Measurements from ENCODE around the gene IGFBP4.
A peak's percentile ranks its signal among the peaks of the same experiment; 100 is the strongest.

The IGFBP4 gene

DNA sequence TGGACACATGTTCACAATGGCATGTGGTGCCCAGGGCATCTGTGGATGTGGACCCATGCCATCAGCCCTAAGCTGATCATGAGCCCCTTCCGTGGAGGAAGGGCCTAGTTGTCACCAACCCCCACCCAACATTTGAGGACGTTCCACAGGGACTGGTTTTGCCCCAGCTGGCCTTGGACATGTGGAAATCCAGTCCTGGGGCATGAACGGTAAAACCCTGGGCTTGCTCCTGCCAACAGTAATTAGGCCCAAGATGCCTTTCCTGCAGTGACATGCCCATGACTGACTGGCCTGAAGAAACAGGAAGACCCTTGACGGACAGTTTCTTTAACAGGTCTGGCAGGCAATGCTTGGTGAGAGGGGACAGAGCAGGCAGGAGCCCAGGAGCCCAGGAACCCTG lies 50.4 kb downstream of the IGFBP4 start:
- no peak for DNase-seq

DNA sequence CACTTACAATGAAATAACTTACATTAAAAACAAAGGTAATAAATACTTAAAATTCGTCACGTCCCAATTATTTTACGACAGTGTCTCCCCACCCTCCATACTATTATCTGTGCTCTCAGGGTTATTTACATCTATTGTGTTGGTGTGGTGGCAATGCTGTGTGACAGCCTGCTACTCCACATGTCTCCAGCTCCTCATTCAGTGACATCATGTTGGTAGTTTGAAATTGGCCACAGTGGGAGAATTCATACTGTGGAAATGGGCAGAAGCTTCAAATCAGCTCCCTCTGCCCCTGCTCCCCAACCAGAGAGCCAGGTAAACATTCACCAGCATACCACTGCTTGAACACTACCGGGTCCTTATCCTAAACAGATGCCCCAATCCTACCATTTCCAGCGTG lies 51.9 kb downstream of the IGFBP4 start:
- no peak for DNase-seq

DNA sequence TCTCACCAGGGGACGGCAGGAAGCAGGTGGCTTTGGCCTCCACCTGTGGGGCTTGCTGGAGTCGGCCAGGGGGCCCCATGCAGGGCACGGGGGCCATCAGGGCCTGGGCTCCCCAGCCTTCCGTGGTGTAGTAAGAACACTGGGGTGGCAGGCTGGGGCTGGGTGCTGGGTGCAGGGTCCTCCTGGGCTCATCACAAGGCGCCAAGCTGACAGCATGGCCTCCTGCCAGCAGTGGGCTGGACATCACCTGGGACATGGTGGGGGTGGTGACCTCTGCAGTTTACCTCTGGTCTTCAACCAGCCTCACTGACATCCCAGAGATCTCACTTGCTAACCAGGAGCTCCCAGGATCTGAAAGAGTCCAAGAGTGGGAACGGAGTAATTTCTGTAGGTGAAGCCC lies 52.9 kb downstream of the IGFBP4 start:
- DNase-seq = no peak

DNA sequence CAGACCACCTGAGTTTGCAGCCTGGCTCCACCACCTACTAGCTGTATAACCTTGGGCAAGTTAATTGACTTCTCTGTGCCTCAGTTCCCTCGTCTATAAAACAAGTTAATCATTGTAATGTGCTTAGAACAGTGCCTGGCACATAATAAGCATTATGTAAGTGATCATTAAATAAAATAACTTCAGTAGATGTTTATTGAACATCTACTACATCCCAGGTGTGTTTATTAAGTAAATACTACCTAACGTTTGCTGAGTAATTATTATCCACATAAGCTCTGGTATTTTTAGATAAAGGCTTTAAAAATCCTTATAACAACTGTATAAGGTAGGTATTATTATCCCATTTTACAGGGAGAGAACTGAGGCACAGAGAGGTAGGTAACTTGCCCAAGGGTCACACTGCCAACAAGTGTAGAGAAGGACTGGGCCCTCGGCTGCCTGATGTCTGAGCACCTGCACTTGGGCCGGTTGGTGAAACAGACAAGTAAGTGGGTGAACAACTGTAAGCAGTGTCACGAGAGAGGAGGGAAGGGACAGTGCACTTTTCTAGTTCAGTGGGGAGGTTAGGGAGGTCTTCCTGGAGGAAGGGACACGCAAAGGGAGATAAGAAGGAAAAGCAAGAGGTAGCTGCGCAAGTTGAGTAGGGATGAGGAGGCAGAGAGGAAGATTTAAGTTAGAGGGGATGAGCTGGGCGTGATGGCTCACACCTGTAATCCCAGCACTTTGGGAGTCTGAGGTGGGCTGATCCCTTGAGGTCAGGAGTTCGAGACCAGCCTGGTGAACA lies 53.6 kb downstream of the IGFBP4 start:
- DNase-seq = no peak

DNA sequence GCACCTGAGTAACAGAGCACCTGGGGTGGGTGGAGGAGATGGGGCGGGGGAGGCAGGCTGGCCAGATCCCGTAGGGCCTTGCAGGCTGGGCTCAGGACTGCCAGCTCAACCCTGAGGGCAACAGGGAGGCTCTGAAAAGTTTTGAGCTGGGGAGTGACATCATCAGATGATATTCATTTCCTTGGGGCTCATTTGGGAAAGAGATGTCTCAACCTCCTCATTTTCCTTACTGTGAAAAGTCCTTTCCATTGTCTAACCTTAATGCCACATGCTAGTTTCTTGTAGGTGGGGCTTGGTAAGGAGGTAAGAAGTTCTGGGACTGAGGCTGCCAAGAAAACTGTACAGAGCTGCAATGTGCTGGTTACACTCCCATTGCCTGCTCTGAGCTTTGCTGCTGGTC lies 54.4 kb downstream of the IGFBP4 start:
- no peak for DNase-seq

DNA sequence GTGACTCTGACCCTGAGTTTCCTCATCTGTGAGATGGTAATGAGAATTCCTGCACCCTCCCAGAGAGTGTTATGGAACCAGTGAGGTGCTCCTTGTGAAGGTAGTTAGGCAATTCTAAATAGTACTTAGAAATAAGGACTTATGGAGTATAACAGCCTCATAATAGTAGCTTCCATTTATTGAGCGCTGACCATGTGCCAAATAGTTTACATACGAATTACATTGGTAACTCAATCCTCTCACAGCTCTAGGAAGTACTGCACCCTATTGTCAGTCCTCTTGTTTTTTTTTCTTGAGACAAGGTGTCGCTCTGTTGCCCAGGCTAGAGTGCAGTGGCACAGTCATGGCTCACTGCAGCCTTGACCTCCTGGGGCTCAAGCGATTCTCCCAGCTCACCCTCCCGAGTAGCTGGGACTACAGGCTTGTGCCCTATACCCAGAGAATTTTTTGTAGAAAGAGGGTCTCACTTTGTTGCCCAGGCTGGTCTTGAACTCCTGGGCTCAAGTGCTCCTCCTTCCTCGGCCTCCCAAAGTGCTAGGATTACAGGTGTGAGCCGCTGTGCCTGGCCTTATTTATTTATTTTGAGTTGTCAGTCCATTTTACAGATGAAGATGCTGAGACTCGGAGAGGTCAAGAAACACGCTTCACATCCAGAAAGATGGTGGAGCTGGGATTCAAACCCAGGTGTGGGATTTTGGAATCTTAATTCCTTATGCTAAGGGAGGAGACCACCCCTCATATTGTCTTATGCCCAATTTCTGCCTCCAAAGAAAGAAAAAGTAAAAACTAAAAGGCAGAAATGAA lies 55.2 kb downstream of the IGFBP4 start:
- DNase-seq = peak; percentile 31

DNA sequence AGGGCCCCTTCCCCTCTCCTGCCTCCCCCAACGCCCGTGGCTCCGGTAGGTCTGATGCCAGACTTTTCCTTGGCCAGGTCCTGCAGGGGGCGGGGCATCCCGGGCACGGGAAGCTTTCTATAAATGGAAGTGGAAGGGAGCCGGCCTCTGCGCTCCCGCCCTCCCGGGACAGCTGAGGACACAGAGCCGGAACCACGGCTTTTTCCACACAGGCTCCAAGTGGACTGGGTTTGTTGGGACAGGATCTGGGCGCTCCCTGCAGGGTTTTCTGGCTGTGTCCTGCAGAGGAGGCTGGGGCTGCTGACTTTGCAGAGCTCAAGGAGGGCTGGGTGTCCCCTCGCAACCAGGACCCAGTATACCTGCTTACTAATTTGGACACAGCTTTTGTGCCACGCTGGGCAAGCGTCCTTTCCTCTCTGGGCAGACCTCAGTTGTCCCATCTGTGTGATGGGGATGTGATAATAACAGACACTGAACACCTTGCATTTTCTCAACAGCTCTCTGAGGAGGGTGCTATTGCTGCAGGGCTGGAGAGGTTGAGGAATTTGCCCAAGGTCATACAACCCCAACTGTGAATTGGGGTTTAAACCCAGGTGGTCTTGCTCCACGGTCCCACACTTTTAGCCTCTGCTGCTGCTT lies 56.4 kb downstream of the IGFBP4 start:
- peak; percentile 65 for DNase-seq

DNA sequence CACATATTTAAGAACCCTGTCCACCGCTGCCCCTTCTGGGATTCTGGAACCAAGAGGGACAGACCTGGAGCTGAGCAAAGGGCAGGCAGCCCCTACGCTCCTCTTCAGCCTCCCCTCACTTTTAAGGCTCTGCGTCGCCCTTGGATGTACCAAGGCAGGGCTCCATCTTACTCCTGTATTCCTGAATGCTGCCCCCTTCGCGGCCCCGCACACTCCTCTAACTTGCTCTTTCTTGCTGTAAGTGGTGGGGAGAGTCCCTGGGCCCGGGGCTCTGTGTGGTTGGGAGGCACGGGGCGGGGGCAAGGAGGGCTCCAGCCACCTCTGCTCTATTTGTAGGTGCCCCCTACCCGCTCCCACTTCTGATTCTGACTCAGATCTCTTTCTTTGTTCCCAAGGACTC lies 56.9 kb downstream of the IGFBP4 start:
- DNase-seq = no peak

DNA sequence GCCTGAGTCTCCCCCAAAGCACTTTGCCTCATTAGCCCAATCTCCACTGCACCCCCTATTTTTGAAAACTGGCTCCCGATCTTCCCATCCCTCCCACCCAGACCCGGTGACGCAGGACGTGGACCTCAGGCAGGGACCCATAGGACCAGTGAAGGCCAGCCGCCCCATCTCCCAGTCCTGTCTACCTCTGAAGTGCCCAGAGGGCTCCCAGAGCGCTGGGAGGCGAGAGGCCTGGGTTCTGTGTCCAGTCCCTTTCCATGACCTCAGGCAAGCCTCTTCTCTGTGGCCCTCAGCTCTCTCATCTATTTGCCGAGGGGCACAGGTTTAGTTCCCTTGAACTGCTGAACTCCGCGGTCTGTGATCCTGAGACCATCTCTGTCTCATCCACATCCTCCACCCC lies 57.5 kb downstream of the IGFBP4 start:
- no peak for DNase-seq

DNA sequence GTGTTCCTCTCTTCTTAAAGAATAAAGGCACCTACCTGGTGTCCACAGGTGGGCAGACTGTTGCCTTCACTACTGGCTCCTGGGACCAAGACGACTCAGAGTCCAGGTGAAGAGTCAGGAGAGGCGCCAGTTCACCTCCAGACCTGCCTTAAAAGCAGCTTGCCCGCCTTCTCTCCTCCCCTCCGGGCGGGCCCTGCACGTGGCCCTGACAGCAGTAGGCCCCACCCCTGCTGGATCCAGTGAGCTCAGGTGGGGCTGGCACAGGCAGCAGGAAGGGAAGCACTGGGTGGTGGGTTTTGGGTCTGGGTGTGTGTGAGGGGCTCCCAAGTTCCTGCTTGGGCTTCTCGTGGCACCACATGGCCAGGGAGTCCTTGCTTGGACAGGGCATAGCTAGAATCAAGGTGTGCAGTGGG lies 58.3 kb downstream of the IGFBP4 start, which contains the start of gene TNS4:
TNS4 (minus strand) TSS at position 125 of the 413 bp plus-strand sequence. CDS start 5,198 bp downstream, outside the sequence.
- DNase-seq = no peak

DNA sequence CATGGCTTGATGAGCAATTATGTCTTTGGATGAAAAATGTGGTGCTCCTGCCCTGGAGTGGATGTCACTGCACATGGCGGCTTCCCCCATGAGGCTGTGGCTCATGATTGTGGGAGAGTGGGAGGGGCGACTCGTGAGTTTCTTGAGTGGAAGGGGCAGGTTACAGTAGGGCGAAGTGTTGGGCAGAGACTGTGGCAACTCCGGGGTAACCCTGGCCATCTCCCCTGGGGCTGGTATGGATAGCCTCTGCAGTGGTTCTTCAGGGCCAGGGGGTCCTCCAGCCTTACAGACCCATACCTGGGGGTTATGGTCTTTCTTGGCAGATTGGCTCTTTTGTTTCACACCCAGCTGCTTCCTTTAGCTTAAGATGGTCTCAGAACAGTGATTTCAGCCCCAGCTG lies 59.5 kb downstream of the IGFBP4 start:
- DNase-seq = no peak

DNA sequence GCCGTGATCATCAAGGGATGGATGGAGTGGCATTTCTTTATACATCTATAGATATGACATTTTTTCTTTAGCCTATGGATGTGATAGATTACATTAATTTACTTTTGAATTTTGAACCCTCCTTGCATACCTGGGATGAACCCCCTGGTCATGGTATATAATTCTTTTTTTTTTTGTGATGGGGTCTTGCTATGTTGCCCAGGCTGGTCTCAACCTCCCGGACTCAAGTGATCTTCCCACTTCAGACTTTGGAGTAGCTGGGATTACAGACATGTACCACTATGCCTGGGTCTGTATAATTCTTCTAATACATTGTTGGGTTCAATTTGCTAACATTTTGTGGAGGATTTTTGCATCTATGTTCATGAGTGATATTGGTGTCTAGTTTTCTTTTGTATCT lies 59.9 kb downstream of the IGFBP4 start:
- no peak for DNase-seq

DNA sequence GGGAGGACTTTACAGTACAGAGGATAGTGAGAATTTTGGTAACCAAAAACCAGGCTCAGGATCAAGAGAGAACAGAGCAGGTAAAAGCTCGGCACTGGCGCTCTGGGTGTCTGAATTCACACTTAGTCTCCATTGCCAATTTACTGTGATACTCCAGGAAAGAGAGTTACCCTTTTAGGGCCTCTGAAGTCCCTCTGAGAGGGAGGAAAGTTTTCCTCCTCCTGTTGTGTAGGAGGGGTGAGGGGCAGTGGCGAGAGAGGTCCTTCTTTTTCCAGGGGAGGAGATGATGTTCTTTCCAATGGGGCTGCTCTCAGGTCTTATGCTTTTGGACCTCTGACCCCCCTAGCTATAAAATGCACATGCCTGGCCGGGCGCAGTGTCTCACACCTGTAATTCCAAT lies 63.5 kb downstream of the IGFBP4 start:
- no peak for DNase-seq

Measured in NCI-H146 (cell line).